NCI-H1048 (cell line): ENCODE measurements around the gene KCNIP4.

Experiments used
- DNase-seq: peaks from one replicate; lab custom pipeline; 2025; lab: John Stamatoyannopoulos, UW

Gene KCNIP4

DNA sequence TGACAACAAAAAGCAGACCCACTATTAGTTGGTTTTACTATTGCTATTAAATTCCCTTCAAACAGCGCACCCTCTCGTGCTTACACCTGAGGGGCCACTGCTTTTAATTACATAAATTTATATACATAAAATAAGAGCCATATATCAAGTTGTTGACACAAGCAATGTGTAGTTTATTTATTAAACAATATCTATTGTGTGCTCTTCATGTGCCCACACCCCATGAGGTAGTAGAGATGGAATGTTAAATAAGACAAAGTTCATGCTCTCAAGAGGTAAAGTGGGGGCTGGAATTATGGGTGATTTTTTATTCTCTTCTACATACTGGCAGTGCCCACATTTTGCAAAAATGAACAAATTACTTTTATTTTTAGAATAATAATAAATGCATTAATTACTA, 47.3 kb downstream of the KCNIP4 start:
- no peak for DNase-seq

DNA sequence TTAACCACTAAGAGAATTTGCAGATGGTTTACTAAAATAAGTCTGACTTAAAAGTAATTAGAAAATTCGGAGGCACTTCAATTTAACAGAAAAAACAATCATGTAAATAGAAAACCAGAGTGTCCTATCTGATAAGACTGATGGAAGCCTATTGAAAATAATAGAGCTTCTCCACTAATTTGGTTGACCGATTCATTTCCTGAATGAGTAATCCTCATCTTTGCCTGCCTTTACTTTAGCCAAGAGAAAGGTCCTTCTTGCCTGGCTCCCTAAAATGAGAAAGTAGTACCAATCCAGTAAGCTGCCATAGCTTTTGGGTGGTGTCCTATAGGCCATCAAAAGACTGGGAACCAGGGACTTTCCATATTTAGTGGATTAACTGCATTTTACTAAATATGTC, 48.4 kb downstream of the KCNIP4 start:
- DNase-seq: no peak

DNA sequence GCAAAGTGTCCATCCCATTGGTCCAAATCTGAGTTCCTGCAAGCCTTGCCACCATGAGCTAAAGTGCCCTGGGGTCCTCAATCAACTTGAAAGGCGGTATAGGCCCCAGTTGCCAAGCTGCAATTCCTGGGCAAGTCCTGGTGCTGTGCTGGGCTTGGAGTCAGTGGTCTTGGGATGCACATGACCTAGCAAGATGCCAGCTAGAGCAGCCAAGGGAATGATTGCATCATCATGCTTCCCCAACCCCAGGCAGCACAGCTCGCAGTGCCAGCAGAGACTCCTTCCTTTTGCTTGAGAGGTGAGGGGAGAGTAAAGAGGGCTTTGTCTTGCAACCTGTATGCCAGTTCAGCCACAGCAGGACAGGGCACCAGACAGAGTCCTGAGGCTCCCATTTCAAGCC, 50.5 kb downstream of the KCNIP4 start:
- no peak for DNase-seq

DNA sequence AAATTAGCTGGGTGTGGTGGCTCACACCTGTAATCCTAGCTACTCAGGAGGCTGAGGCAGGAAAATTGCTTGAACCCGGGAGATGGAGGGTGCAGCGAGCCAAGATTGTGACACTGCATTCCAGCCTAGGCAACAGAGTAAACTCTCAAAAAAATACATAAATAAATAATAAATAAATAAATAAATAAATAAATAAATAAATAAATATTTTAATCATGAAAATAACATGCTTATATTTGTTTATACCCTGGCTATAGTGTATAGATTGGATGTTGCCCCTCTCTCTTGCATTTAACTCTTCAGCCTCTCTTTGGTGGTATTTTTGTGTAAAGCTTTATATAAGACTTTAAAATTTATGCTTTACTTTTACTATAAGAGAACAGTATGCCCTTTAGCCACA, 51.8 kb downstream of the KCNIP4 start:
- DNase-seq: no peak

DNA sequence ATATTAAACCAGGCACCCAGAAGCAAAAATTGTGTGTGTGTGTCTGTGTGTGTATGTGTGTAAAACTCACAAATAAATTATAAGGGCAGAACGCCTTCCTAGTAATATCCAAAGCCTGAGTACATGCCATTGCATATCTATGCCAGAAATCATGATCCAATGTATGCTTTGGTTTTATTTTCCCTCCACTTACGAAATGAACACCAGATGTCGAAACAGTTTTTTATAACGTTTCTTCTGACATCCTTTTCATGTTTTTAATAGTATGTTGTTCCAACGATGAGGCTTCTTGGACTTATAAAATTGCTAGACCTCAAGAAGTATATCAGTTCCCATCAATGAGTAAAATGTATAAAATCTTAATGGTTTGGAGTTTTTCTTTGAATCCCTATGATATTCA, 55.4 kb downstream of the KCNIP4 start:
- DNase-seq: no peak

DNA sequence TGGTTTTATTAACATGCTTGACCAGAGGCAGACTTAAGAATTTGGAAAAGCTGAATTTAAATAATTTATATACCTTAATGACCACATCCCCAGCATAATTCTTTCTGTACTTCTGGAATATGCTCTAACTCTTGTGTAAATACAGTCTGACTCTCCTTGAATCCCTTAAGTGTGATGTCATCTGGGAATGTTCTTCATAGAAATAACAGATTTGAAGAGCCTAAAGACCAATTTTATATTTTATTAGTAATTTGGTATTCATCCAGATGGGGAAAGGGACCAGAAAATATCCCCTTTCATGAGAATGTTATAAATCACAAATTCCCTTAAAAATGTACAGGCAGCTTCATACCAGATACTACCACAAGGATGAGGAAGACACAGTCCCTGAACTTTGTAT, 58.3 kb downstream of the KCNIP4 start:
- no peak for DNase-seq

DNA sequence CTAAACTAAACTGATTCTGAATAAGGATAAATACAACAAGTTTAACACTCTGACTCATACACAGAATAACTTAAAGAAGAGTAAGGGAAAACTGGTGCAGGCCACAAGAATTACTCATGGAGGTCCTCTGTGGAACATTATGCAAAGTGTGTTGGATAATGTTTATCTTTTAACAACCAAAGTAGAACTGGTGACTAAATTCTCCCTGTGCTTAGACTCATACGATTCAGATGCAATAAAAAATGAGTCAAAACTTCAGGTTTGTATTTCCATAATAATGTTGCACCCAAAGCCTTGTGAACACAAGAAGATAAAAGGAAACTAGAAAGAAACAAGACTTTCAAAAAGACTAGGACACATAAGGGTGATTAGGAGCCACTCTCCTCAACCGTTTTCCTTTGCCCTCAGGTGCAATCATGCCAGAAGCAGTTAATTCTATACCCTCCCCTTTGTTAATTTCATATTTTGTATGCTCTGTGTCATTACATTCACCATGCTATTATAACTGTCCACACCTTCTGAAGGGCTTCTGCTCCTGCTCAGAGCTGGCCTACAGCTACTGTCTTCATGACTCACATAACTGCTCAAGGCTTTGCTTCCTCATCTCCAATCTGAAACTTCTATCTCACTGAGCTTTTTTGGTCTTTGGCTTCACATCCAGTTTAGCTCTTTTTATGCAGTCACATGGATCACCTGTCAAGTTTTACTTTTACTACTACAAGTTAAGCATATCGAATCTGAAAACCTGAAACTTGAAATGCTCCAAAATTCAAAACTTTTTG, 60.2 kb downstream of the KCNIP4 start:
- DNase-seq: no peak

DNA sequence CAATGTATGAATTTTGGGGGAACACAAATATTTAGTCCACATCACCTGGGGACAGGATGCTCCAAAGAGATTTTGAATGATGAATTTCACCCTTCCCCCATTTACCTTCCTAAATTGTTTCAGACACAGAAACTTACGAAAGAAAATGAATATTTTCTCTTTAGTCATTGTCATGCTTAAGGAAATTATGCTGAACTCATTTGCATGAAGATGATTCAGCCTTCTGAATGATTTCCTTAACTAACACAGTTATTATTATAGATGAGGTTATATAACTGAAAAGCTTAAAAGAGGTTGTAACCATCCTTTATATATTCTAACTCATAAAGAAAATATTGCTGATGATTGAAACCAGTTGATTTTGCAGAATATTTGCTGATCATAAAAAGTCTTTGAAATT, 61.1 kb downstream of the KCNIP4 start:
- DNase-seq: no peak

DNA sequence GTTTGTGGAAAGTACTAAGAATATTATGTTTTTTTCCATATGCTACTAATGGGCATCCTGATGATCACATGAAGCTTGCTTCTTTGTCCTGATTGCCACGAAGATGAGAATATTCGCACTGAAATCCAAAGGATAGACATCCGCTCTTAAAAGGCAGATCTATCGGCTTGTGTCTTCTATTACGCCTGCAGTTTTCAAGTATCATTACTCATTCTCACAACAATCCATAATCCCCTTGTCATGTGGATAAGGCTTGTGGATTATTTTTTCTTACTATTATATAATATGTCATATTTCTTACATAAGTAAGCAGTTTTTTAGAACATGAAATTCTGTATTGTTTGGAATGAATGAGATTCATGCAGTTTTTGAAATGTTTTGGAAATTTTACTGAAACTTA, 62.8 kb downstream of the KCNIP4 start:
- DNase-seq: no peak

DNA sequence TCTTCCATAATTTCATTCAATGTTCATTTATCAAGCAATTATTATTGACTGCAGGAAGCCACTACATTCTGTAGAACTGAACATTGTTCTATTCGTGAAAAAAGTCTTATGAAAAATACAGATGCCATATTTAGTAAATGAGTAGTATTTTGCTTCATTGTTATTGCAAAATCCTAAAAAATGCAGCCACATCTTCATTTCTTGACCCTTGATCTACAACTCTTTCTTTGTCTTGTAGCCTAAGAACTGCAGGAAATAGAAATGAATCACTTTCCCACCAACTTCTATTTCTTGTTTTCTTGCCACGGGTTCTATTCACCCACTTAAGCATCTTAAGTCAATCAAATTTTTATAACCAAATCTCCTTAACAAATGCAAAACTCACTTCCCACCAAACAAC, 63.3 kb downstream of the KCNIP4 start:
- DNase-seq: no peak

DNA sequence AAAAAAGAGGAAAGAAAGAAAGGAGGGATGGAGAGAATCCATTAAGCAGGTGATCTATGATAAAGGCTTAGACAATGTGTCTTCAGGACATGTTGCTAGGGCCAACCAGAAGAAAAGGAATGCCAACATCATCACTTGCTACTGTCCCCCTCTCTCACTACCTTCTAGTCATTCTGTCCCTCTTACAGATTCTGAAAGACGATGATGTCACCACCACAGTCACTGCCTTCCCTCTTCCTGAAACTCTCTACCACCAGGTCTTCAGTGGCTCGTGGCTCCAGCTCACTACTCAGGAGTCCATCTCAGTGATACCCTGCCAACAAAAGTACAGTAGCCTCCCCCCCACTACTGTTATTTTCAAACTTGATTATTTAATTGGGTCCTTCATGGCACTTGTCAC, 64.0 kb downstream of the KCNIP4 start:
- DNase-seq: no peak

DNA sequence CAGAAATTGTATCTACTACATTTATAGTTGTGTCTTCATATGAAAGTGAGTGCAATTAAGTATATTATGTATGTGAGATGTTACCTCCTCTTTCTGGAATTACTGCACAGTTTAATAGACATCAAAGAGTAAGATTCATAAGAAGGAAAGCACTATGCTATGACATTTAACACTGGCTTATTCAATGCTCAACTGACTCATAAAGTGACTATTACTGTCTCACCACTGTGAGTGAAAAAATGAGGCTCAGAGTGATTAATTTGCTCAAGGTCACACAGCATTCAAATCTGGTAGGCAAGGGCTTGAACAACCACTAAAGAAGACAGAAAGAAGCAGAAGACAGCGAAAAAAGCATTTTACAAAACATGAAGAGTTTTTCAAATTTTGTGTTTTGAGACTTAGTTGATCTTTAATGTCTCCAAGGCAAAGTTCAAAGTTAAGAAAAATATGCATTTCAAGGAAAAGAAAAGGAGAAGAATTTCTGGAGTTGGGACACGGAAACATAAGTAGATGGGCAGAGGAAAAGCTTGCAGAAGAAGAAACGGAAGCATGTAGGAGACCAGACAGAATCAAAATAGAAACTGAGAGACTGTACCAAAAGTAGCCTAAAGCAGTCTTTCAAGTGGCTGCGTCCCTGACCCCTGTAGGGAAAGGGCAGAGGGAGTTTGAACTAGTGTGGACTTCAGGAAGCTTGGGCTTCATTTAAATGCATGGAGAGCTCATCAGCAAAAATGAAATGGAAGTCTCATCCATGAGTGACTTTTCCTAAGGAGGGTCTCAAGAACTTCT, 66.3 kb downstream of the KCNIP4 start:
- DNase-seq: no peak

DNA sequence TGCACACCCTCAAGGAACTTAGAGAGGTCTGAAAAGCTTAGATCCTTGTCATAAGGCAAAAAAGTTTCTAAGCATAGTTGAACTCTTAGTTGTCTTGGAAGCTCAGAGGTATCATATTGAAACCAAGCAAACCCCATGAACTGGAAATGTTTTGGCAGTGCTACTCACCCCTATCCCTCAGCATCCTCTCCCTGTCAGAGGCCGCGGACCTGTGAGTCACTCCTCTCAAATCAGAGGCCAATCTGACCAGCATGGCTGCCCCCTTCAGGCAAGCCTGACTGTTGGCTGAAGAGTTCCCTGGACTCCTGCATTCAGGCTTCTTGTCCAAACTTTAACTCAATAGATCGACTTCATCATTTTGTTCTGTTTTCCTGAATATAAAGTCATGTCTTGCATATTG, 69.4 kb downstream of the KCNIP4 start:
- DNase-seq: no peak

DNA sequence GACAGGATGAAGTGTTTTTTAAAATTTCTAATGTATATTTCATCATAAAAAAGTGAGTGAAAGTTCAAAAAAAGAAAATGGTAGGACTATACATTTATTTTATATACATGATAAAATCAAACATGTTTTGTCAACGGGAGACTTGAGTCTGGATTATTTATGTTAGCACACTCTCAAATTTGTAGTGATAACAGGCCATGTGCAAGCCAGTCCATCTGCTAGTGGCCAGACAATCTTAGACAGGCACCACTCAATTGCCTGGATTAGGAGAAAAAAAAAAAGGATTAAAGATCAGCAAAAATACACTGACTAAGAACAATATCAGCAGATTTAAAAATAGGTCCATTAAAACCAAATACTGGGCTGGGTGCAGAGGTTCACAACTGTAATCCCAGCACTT, 71.9 kb downstream of the KCNIP4 start:
- DNase-seq: no peak

DNA sequence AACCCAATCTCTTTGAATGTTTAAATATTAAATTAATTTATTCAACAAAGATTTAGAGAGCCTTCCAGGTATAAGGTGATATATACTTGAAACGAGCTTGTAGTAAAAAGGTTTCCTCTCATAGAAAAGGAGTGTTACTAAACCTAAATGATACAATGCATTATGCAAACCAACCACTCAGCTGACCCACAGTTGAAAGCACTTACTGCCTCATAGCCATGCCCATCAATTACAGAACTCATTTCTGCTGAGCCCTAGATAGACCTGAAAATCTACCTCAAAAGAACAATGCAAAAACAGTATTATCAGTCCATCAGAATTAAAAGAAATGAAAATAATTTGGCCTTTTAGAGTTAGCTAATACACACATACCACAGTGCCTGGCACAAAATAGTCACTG, 75.4 kb downstream of the KCNIP4 start:
- no peak for DNase-seq

DNA sequence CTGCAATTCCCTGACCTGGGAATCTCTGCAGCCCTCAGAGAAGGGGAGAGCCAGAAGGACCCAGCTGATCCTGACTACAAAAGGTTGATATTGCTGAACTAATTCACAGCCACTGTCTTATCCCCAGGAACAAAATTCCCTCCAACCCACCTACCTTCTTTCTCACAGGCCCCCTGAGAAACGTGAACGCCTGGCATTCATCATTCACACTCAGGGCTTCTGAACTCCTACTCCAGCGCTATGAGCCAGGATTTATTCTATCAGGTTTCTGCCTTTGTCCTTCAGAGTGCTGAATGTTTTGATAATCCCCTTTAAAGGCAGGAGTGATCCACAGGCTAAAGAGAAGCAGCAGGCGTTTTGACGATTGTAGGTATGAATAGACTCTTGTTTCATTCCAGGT, 76.5 kb downstream of the KCNIP4 start:
- no peak for DNase-seq

DNA sequence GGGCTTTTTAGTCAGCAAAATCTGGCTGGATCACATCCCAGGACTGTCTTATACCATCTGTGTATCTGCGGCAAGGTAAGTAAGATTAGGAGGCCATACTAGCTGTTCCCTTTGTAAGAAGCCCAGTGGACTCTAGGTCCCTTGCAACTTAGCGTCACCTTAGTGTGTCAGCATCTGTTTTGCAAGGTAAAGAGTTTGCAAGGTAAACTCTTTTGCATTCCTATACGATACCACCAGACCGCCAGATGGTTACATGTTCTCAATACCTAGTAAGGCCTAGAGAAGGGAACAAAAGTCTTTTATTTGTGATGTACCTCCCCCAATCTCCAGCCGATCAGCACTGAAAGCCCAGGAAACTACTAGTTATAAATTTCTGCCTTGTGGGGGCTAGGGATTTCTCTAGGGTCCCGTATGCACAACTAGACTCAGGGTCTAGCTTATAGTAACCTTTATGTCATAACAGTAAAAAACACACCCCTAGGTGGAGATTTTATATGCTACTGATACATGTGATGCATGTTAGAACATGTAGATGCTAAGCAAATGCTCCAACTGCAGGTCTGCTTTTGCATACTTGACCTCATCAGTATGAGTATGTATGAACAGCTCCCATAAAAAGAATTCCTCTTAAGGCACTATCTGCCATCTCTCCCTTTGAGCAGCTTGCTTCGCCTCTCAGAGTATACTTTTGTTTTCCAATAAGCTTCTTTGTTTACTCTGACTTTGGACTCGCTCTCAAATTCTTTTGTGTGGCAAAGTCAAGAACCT, 78.4 kb downstream of the KCNIP4 start:
- no peak for DNase-seq

DNA sequence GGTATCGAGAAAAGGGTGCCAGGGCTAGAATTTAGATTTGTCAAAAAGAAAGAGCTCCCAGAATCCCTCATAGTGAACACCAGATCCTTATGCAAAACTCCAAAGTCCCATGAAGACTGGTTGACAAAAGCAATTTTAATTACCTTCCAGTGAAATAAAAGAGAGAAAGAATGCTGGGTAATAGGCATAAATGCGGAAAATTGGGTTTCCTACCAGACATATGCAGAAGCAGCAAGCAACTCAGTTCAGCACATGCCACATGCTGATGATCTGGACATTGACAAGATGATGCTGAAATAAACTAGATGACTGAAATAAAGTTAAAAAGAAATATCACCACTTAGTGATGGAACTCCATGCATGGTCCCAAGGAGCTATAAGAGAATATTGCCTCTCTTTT, 83.9 kb downstream of the KCNIP4 start:
- DNase-seq: no peak

DNA sequence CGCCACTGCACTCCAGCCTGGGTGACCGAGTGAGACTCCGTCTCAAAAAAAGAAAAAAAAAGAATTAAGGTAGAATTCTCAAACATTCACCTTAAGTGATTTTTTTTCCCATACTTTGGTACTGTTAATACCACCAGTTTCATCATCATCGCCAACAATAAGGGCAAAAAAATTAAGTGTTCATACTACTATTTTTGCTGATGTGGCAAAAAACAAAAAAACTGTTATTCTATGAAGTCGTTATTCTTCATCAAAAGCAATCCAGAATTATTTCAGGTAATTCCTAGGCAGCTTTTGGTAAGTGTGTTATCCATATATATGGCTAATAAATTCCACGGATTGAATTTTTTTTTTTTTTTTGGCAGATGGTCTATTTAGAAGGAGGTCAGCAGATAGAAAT, 85.7 kb downstream of the KCNIP4 start:
- no peak for DNase-seq

DNA sequence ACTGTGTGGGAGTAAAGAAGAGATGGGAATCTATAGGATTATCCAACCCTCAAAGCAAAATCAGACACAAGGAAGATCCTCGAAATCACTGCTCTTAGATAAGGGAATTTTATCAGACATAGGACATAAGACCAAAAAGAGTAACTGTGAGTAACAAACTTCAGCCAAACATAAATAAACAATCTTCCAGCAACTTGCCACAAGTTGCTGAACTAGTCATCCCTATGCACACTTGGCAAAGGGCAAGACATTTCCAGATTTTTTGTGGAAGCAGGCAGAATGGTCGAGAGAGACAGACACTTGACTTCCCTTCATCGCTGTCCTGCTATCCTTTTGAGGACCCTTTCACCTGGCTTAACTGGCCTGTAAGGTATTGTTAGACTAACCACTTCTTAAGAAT, 89.6 kb downstream of the KCNIP4 start:
- no peak for DNase-seq

DNA sequence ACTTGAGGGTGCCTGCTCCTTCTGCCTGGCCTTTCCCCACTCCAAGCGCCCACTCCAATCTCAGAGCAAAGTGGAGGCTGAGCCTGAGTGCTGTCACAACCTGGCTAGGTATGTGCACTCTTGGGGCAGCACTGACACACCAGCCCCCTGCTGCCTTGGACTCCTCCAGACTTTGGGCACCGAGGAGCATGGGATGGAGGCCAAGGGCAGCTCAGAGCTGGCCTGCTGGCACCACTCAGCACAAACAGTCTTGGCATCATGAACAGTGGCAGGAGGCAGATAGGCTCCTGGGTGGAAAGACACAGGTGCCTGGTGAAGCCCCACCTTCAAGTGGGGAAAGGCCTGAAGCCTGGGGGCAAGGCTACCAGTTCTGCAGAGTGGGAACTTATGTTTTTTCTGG, 91.8 kb downstream of the KCNIP4 start:
- no peak for DNase-seq

DNA sequence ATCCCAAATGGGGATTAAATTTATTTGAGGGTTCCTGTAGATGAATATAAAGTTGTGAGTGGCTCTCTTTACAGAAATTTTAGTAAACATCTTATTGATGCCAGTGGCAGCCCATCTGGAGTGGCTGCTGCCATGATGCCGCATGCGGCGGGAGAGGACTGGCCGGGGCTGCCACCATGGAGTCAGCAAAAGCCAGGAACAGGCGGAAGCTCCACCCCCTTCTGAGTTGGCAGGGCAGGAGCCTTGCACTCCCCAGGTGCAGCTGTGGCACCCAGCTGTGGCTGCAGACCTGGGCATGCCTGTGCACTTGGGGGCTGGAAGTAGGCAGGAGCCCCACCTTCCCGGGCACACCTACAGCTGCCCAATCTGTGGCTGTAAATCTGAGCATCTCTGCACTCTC, 92.3 kb downstream of the KCNIP4 start:
- no peak for DNase-seq

DNA sequence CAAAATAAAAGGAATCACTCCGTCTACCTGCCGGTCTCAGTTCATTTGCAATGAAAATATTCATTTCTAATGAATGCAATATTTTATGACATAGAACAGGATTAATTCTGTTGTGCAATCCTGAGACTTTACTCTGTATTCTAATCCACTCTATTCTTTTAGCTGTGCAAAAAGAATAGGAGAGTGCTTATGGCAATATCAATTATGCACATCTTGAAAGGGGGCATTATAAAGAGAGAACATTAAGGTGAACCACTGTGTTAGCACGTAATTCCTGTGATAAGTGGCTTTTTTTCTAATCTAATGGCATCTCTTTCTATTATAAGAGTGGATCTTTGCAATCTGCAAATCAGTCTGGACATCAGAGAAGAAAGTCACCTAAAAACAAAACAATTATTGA, 99.5 kb downstream of the KCNIP4 start:
- no peak for DNase-seq
